Mesendoderm (in vitro differentiated cells): Measurements from ENCODE around the gene RAD23B.

Experiments
- DNase-seq: peaks from one replicate; pipeline ENCODE4 v3.0.0; 2013
- H2AK5ac ChIP-seq: 2 replicates; pipeline ENCODE4 v1.6.1; 2013; ENCODE audit warnings: low read length, inconsistent platforms
- H2BK120ac ChIP-seq: 2 replicates; pipeline ENCODE4 v1.6.1; 2013; ENCODE audit warnings: low read depth, mild to moderate bottlenecking, low read length, moderate library complexity, mixed read lengths
- H2BK15ac ChIP-seq: replicated peaks from 2 replicates; pipeline ENCODE4 v1.6.1; 2013; ENCODE audit warnings: low read depth, mild to moderate bottlenecking, moderate library complexity
- H2BK5ac ChIP-seq: 2 replicates; pipeline ENCODE4 v1.6.1; 2013; ENCODE audit warnings: low read length, inconsistent platforms
- H3K18ac ChIP-seq: 2 replicates; pipeline ENCODE4 v1.6.1; 2013; ENCODE audit warnings: mild to moderate bottlenecking, low read length, mixed read lengths
- H3K23ac ChIP-seq: one replicate; pipeline ENCODE4 v1.6.1; 2013; ENCODE audit warnings: low read length
- H3K27ac ChIP-seq: 2 replicates; pipeline ENCODE4 v1.5.1; 2013; ENCODE audit warnings: low read depth, mild to moderate bottlenecking, inconsistent platforms, low read length, moderate library complexity
- H3K27me3 ChIP-seq: 2 replicates; pipeline ENCODE4 v1.6.1; 2013; ENCODE audit warnings: low read length, control low read depth, mild to moderate bottlenecking, inconsistent platforms; ENCODE audit not compliant: insufficient read depth, poor library complexity
- H3K36me3 ChIP-seq: 2 replicates; pipeline ENCODE4 v1.6.1; 2013; ENCODE audit warnings: low read length, inconsistent platforms; ENCODE audit not compliant: control insufficient read depth, insufficient read depth
- H3K4ac ChIP-seq: one replicate; pipeline ENCODE4 v1.6.1; 2013; ENCODE audit warnings: low read depth, mild to moderate bottlenecking, low read length, moderate library complexity
- H3K4me1 ChIP-seq: 2 replicates; pipeline ENCODE4 v1.6.1; 2013; ENCODE audit warnings: low read depth, low read length, inconsistent platforms; ENCODE audit not compliant: control insufficient read depth
- H3K4me2 ChIP-seq: 2 replicates; pipeline ENCODE4 v1.6.1; 2013; ENCODE audit warnings: low read length
- H3K4me3 ChIP-seq: 2 replicates; pipeline ENCODE4 v1.5.1; 2013; ENCODE audit warnings: mild to moderate bottlenecking, low read length
- H3K56ac ChIP-seq: one replicate; pipeline ENCODE4 v1.6.1; 2013; ENCODE audit warnings: low read length
- H3K79me1 ChIP-seq: 2 replicates; pipeline ENCODE4 v1.6.1; 2013; ENCODE audit warnings: low read length, inconsistent platforms
- H3K79me2 ChIP-seq: 2 replicates; pipeline ENCODE4 v1.6.1; 2013; ENCODE audit warnings: mild to moderate bottlenecking, low read length; ENCODE audit not compliant: control insufficient read depth, insufficient read depth
- H3K9ac ChIP-seq: 2 replicates; pipeline ENCODE4 v1.6.1; 2013; ENCODE audit warnings: low read length, inconsistent platforms
- H4K5ac ChIP-seq: one replicate; pipeline ENCODE4 v1.6.1; 2013; ENCODE audit warnings: low read length
- H4K8ac ChIP-seq: one replicate; pipeline ENCODE4 v1.6.1; 2013; ENCODE audit warnings: low read depth, mild to moderate bottlenecking, control low read depth, low read length, moderate library complexity
- WGBS: extraction: QIAGEN DNeasy Blood & Tissue Kit; methylation state at CpG from one replicate; pipeline ENCODE4 v1.1.7; 2013; ENCODE audit warnings: low lambda C conversion rate, missing lambda C conversion rate; ENCODE audit not compliant: insufficient coverage; ENCODE audit errors: extremely low coverage; 5-methylcytosine and 5-hydroxymethylcytosine counted together

RAD23B gene

GRCh38 chr9:107281922-107282667 is 984 bp upstream of the RAD23B start:
- no CpG with 5 or more reads among the region's 13 CpGs for WGBS
- H3K79me2 ChIP-seq = peaks cover 36% of the 10 kb centered on the region
- peak overlapping the region; percentile 63 for H3K27ac ChIP-seq
- no peaks in the 10 kb centered on the region for H3K79me1 ChIP-seq
- peak overlapping the region; percentile 95 for H3K18ac ChIP-seq
- H2AK5ac ChIP-seq = no peak overlapping the region
- DNase-seq = no peak
- H3K56ac ChIP-seq = peak overlapping the region; percentile 93
- H3K27me3 ChIP-seq = no peaks in the 10 kb centered on the region
- peak overlapping the region; percentile 79 for H3K4me3 ChIP-seq
- peak overlapping the region; percentile 84 for H4K8ac ChIP-seq
- H3K9ac ChIP-seq = peak overlapping the region; percentile 90
- no peaks in the 10 kb centered on the region for H3K36me3 ChIP-seq
- peaks cover 4% of the 10 kb centered on the region for H3K4me1 ChIP-seq
- H2BK15ac ChIP-seq = no peak overlapping the region
- no peak overlapping the region for H2BK5ac ChIP-seq
- peak overlapping the region; percentile 84 for H3K4me2 ChIP-seq
- no peak overlapping the region for H3K23ac ChIP-seq
- H2BK120ac ChIP-seq = no peak overlapping the region
- H3K4ac ChIP-seq = no peak overlapping the region
- no peak overlapping the region for H4K5ac ChIP-seq

DNA sequence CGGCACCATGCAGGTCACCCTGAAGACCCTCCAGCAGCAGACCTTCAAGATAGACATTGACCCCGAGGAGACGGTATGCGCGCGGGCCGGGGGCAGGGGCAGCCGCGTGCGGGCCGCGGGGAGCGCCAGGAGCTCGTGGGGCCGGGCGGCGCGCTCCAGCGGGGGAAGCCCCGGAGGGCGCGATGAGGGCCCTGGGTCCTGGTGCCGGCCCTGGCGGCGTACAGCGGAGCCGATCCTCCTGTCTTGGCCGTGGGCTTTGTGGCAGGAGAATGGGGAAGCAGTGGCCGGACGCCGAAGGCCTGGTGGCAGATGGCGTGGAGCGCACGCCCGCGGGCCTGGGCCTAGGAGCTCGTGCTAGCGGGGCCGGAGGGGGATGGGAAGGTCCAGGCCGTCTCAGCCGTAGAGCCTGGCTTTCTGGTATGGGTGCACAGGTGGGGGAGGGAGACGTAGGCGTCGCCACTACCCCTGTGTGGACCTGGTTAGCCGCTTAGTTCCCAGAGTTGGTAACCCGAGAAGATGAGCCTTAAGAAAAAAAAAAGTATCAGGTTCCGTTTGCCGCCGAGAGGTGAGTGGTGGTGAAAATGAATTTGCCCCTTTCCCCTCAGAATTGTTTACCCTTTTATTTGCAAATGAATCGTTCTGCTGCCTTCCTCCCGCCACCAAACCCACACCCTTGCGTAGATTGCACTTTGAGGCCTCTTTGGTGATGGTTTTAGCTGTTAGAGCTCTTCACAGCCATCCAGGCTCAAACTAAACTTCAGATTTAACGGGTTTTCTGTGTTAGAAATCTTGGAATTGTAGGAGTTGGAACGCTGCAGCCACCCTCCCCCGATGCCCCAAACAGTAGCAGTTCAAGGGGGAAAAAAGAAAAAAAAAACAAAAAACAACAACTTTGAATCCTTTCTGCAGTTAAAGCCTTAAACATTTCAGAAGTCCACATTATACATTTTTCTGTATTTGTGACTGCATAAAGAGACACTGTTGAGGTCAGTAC is 841 bp downstream of the RAD23B start:
- no peak overlapping the region for H3K23ac ChIP-seq
- H3K4me2 ChIP-seq = peak overlapping the region; percentile 70
- peak overlapping the region; percentile 99 for H3K9ac ChIP-seq
- no peaks in the 10 kb centered on the region for H3K79me1 ChIP-seq
- H3K4ac ChIP-seq = peak overlapping the region; percentile 97
- peak overlapping the region; percentile 100 for H3K56ac ChIP-seq
- peak overlapping the region; percentile 96 for H3K4me3 ChIP-seq
- H2BK120ac ChIP-seq = peak overlapping the region; percentile 95
- peak; percentile 96 for DNase-seq
- peaks cover 50% of the 10 kb centered on the region for H3K79me2 ChIP-seq
- H2BK5ac ChIP-seq = peak overlapping the region; percentile 99
- peak overlapping the region; percentile 98 for H3K27ac ChIP-seq
- H3K4me1 ChIP-seq = peaks cover 7% of the 10 kb centered on the region
- peak overlapping the region; percentile 97 for H3K18ac ChIP-seq
- H2BK15ac ChIP-seq = no peak overlapping the region
- H3K36me3 ChIP-seq = no peaks in the 10 kb centered on the region
- no CpG with 5 or more reads among the region's 55 CpGs for WGBS
- H3K27me3 ChIP-seq = no peaks in the 10 kb centered on the region
- H4K5ac ChIP-seq = no peak overlapping the region
- peak overlapping the region; percentile 99 for H4K8ac ChIP-seq
- peak overlapping the region; percentile 51 for H2AK5ac ChIP-seq

GRCh38 chr9:107284636-107285035 is 1.6 kb downstream of the RAD23B start:
- H3K79me2 ChIP-seq = peaks cover 57% of the 10 kb centered on the region
- peak overlapping the region; percentile 99 for H3K9ac ChIP-seq
- H3K18ac ChIP-seq = no peak overlapping the region
- H3K36me3 ChIP-seq = no peaks in the 10 kb centered on the region
- peak overlapping the region; percentile 100 for H3K56ac ChIP-seq
- no peaks in the 10 kb centered on the region for H3K27me3 ChIP-seq
- H3K4me3 ChIP-seq = peak overlapping the region; percentile 96
- peak overlapping the region; percentile 98 for H3K27ac ChIP-seq
- WGBS = no CpG with 5 or more reads among the region's 6 CpGs
- no peak overlapping the region for H2BK120ac ChIP-seq
- H3K4me1 ChIP-seq = peaks cover 10% of the 10 kb centered on the region
- no peak overlapping the region for H4K5ac ChIP-seq
- no peak overlapping the region for H3K23ac ChIP-seq
- H3K4me2 ChIP-seq = peak overlapping the region; percentile 70
- no peak overlapping the region for H4K8ac ChIP-seq
- no peaks in the 10 kb centered on the region for H3K79me1 ChIP-seq
- no peak overlapping the region for H2AK5ac ChIP-seq
- H2BK15ac ChIP-seq = no peak overlapping the region
- no peak for DNase-seq
- H2BK5ac ChIP-seq = no peak overlapping the region
- no peak overlapping the region for H3K4ac ChIP-seq

DNA sequence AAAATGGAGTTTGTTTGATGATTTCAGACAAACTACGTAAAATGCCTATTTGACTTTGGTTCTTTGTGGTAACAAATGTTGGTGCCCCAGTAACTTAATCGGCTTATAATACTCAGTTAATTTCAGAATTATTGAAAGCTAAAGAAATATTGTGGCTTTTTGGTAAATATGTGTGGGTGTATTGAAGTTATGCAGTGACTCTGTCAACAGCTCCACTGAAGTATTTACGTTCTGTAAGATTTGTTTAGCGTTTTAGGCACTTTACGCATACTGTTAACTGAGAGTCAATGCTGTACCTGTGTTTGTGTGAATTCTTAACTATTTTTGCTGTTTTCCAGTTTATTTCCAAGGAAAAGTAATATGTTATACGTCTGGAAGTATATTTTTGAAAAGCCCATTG is 2.2 kb downstream of the RAD23B start:
- no peak overlapping the region for H3K56ac ChIP-seq
- no peak for DNase-seq
- no peak overlapping the region for H3K27ac ChIP-seq
- peak overlapping the region; percentile 41 for H3K9ac ChIP-seq
- no peak overlapping the region for H3K18ac ChIP-seq
- no peak overlapping the region for H4K5ac ChIP-seq
- no peak overlapping the region for H2BK5ac ChIP-seq
- no peak overlapping the region for H3K4me3 ChIP-seq
- no peak overlapping the region for H2BK120ac ChIP-seq
- H2AK5ac ChIP-seq = no peak overlapping the region
- no peak overlapping the region for H3K23ac ChIP-seq
- no peak overlapping the region for H3K4ac ChIP-seq
- no peaks in the 10 kb centered on the region for H3K36me3 ChIP-seq
- 100% methylated on average over 1 of the region's 6 CpGs for WGBS
- H2BK15ac ChIP-seq = no peak overlapping the region
- H3K27me3 ChIP-seq = no peaks in the 10 kb centered on the region
- H3K4me2 ChIP-seq = peak overlapping the region; percentile 6
- H3K79me1 ChIP-seq = no peaks in the 10 kb centered on the region
- no peak overlapping the region for H4K8ac ChIP-seq
- H3K79me2 ChIP-seq = peaks cover 63% of the 10 kb centered on the region
- H3K4me1 ChIP-seq = peaks cover 10% of the 10 kb centered on the region

- Histone ChIP-seq H3K4me1 (peaks cover 10% of the 10 kb centered on the region), H2BK5ac (no peak overlapping the region), H2AK5ac (no peak overlapping the region), H4K5ac (no peak overlapping the region), H4K8ac (no peak overlapping the region), H3K18ac (no peak overlapping the region), H3K56ac (no peak overlapping the region), H2BK120ac (no peak overlapping the region), H3K79me2 (peaks cover 70% of the 10 kb centered on the region), H3K23ac (no peak overlapping the region), H3K27ac (no peak overlapping the region), H3K36me3 (no peaks in the 10 kb centered on the region), H2BK15ac (no peak overlapping the region), H3K9ac (peak overlapping the region; percentile 32), H3K4ac (no peak overlapping the region), H3K4me3 (no peak overlapping the region), H3K27me3 (no peaks in the 10 kb centered on the region), H3K79me1 (no peaks in the 10 kb centered on the region), H3K4me2 (peak overlapping the region; percentile 25)
- no peak for DNase-seq
- no CpG with 5 or more reads among the region's 2 CpGs for WGBS
Measured at GRCh38 chr9:107286057-107286456, 3.0 kb downstream of the RAD23B start.
